K562 (cell line): ENCODE measurements around the gene MAP2. TPM values are rescaled to one million over a fixed set of nuclear protein-coding genes. Genes with fewer than 3 reads are reported as not detected.

Source experiments
- ATAC-seq: fragments of 200-7000 bp; cut with Tn5 transposase; 3 replicates; pipeline ENCODE4 v1.9.1; 2020; ENCODE audit warnings: moderate library complexity
- BruUV-seq: library from RNA; stranded (reverse); fragments of 400-500 nt; replicated peaks from 2 replicates; lab custom pipeline; 2021; lab: Mats Ljungman, UMichigan
- CTCF ChIA-PET: fragments of 300-600 bp; formaldehyde crosslinking; extraction: SDS; loops from one replicate; lab custom pipeline; 2021; ENCODE audit warnings: low intra/inter-chr PET ratio; lab: Yijun Ruan, JAX
- POLR2A ChIA-PET: fragments of 300-600, 350-650 bp; sonication (Branson Sonifier 250); formaldehyde crosslinking; extraction: SDS; loops from one replicate; lab custom pipeline; 2021; ENCODE audit warnings: antibody characterized with exemption, inconsistent platforms; lab: Yijun Ruan, JAX
- DNase-seq, 4 experiments: peaks; one replicate each; pipeline versions ENCODE4 v3.0.0 to v3.0.0-alpha.2; 2011 to 2018; ENCODE audit warnings: low spot score in 3 of 4, mixed read lengths in 3 of 4; ENCODE audit errors: extremely low read depth in 1 of 4
- FAIRE-seq: peaks from 2 replicates; lab custom pipeline; 2011; peaks lifted over from hg19 to GRCh38; lab: Jason Lieb, UNC
- H2AFZ ChIP-seq: 2 replicates; pipeline ENCODE4 v1.6.0; 2011; ENCODE audit warnings: low read depth, low read length, control low read depth, inconsistent platforms
- H3K27ac ChIP-seq: fragments of 200-600 bp; 3 replicates; pipeline ENCODE4 v1.8.0; 2011; ENCODE audit warnings: low read depth, mild to moderate bottlenecking, control low read depth, inconsistent platforms, low read length, moderate library complexity, mixed read lengths; ENCODE audit errors: extremely low read depth
- H3K27me3 ChIP-seq, 2 experiments: fragments of 300-600 bp in 1 of 2; 2 replicates in 1 of 2; 3 replicates in 1 of 2; pipeline versions ENCODE4 v1.6.0 to v1.8.0; 2011; ENCODE audit warnings: inconsistent platforms in 2 of 2, low read length in 2 of 2, mild to moderate bottlenecking in 1 of 2, mixed read lengths in 1 of 2, moderate library complexity in 1 of 2; ENCODE audit not compliant: control insufficient read depth in 2 of 2, insufficient read depth in 2 of 2
- H3K36me3 ChIP-seq: fragments of 300-600 bp; 3 replicates; pipeline ENCODE4 v1.8.0; 2011; ENCODE audit warnings: mild to moderate bottlenecking, low read length, inconsistent platforms; ENCODE audit not compliant: control insufficient read depth, insufficient read depth
- H3K4me1 ChIP-seq, 2 experiments: fragments of 200-600 bp in 1 of 2; replicated peaks in 1 of 2; 2 replicates in 1 of 2; 3 replicates in 1 of 2; pipeline versions ENCODE4 v1.5.1 to v1.8.0; 2011; ENCODE audit warnings: inconsistent platforms in 2 of 2, low read length in 2 of 2, mild to moderate bottlenecking in 1 of 2, mixed read lengths in 1 of 2, moderate library complexity in 1 of 2; ENCODE audit not compliant: control insufficient read depth in 2 of 2, insufficient read depth in 2 of 2
- H3K4me2 ChIP-seq: 2 replicates; pipeline ENCODE4 v1.6.1; 2011; ENCODE audit warnings: low read length, control low read depth, inconsistent platforms, mixed read lengths; ENCODE audit not compliant: insufficient read depth
- H3K4me3 ChIP-seq: fragments of 200-600 bp; sonication (generic), shearing (Covaris generic); 2 replicates; pipeline ENCODE4 v1.5.1; 2016; ENCODE audit warnings: control low read depth, inconsistent platforms
- H3K79me2 ChIP-seq: fragments of 200-600 bp; 3 replicates; pipeline ENCODE4 v1.8.0; 2011; ENCODE audit warnings: low read length, inconsistent platforms; ENCODE audit not compliant: control insufficient read depth, insufficient read depth
- H3K9ac ChIP-seq, 2 experiments: 2 replicates each; pipeline versions ENCODE4 v1.6.0 to v1.6.1; 2011; ENCODE audit warnings: low read depth in 2 of 2, low read length in 2 of 2, control low read depth in 1 of 2, inconsistent platforms in 1 of 2, mild to moderate bottlenecking in 1 of 2, mixed read lengths in 1 of 2; ENCODE audit not compliant: insufficient read depth in 1 of 2
- H3K9me1 ChIP-seq: one replicate; pipeline ENCODE4 v1.6.0; 2011; ENCODE audit warnings: inconsistent platforms, mild to moderate bottlenecking, low read length, moderate library complexity; ENCODE audit not compliant: control insufficient read depth, insufficient read depth
- H3K9me3 ChIP-seq: replicated peaks from 2 replicates; pipeline ENCODE4 v1.5.1; 2011; ENCODE audit warnings: low read depth, low read length, inconsistent platforms; ENCODE audit not compliant: control insufficient read depth, insufficient read depth
- H4K20me1 ChIP-seq: replicated peaks from 2 replicates; pipeline ENCODE4 v1.6.1; 2011; ENCODE audit warnings: low read length, inconsistent platforms, mixed read lengths; ENCODE audit not compliant: control insufficient read depth, insufficient read depth
- E2F6 ChIP-seq, 2 experiments: IDR thresholded peaks; 2 replicates each; pipeline ENCODE4 v1.6.1; 2011; ENCODE audit warnings: borderline replicate concordance in 1 of 2, control low read depth in 1 of 2, low read depth in 1 of 2, low read length in 1 of 2, mild to moderate bottlenecking in 1 of 2, mixed read lengths in 1 of 2, moderate library complexity in 1 of 2; ENCODE audit not compliant: insufficient read depth in 1 of 2, insufficient read length in 1 of 2, poor library complexity in 1 of 2, severe bottlenecking in 1 of 2; ENCODE audit errors: extremely low read depth in 1 of 2
- FOSL1 ChIP-seq: fragments of 200-800 bp; sonication (Bioruptor generic); conservative IDR thresholded peaks from 2 replicates; pipeline ENCODE4 v1.6.1; 2016; ENCODE audit warnings: missing genetic modification characterization, missing compliant biosample characterization
- GATAD2B ChIP-seq: fragments of 450-650 bp; IDR thresholded peaks from 2 replicates; pipeline ENCODE4 v1.6.1; 2017; ENCODE audit warnings: mild to moderate bottlenecking, borderline replicate concordance
- GTF2B ChIP-seq: IDR thresholded peaks from 2 replicates; pipeline ENCODE4 v1.6.1; 2011; ENCODE audit not compliant: insufficient read length; ENCODE audit errors: extremely low read depth
- HSF4 ChIP-seq: fragments of 250-450 bp; sonication (Bioruptor Pico); IDR thresholded peaks from 2 replicates; pipeline ENCODE4 v2.1.2; 2022; ENCODE audit warnings: mild to moderate bottlenecking, moderate library complexity, borderline replicate concordance
- MLX ChIP-seq, 2 experiments: fragments of 450-650 bp in 1 of 2; sonication (generic) in 1 of 2; formaldehyde crosslinking; conservative IDR thresholded peaks; 2 replicates each; pipeline versions ENCODE4 v1.4.0 to v1.8.1; 2020 to 2022; ENCODE audit warnings: mild to moderate bottlenecking in 1 of 2, missing genetic modification reagents in 1 of 2
- MTA2 ChIP-seq: fragments of 450-650 bp; IDR thresholded peaks from 2 replicates; pipeline ENCODE4 v1.6.1; 2016; ENCODE audit warnings: low read depth
- RBM15 ChIP-seq: fragments of 200-400 bp; formaldehyde crosslinking; IDR thresholded peaks from 2 replicates; pipeline ENCODE4 v1.6.1; 2018; ENCODE audit warnings: mild to moderate bottlenecking, low read length, moderate library complexity; ENCODE audit not compliant: insufficient read depth
- SNAPC5 ChIP-seq: fragments of 250-450 bp; sonication (Bioruptor Pico); IDR thresholded peaks from 2 replicates; pipeline ENCODE4 v1.8.0; 2021; ENCODE audit warnings: moderate library complexity, mild to moderate bottlenecking, inconsistent platforms
- STAT5B ChIP-seq: fragments of 250-450 bp; sonication (Bioruptor Pico); IDR thresholded peaks from 2 replicates; pipeline ENCODE4 v1.8.0; 2021; ENCODE audit warnings: mild to moderate bottlenecking, inconsistent platforms
- TCF7 ChIP-seq: sonication (generic); IDR thresholded peaks from 2 replicates; pipeline ENCODE4 v1.6.1; 2016; ENCODE audit warnings: antibody characterized with exemption, borderline replicate concordance
- THAP7 ChIP-seq: fragments of 250-450 bp; sonication (Bioruptor Pico); IDR thresholded peaks from 2 replicates; pipeline ENCODE4 v1.5.0; 2021
- ZKSCAN8 ChIP-seq: fragments of 200-800 bp; sonication (Bioruptor generic); IDR thresholded peaks from 2 replicates; pipeline ENCODE4 v1.6.1; 2016; ENCODE audit warnings: missing genetic modification characterization, missing compliant biosample characterization
- ZNF121 ChIP-seq: sonication (generic); formaldehyde crosslinking; conservative IDR thresholded peaks from 2 replicates; pipeline ENCODE4 v1.8.0; 2022; ENCODE audit warnings: missing genetic modification reagents
- ZNF398 ChIP-seq: fragments of 250-450 bp; sonication (Bioruptor Pico); IDR thresholded peaks from 2 replicates; pipeline ENCODE4 v1.8.0; 2021; ENCODE audit warnings: moderate library complexity, mild to moderate bottlenecking, inconsistent platforms
- ZNF644 ChIP-seq: fragments of 200-800 bp; sonication (Bioruptor generic); IDR thresholded peaks from 2 replicates; pipeline ENCODE4 v1.6.1; 2016; ENCODE audit warnings: low read depth, missing genetic modification characterization, missing compliant biosample characterization
- ZZZ3 ChIP-seq: fragments of 450-650 bp; IDR thresholded peaks from 2 replicates; pipeline ENCODE4 v1.6.1; 2016; ENCODE audit warnings: antibody characterized with exemption, mild to moderate bottlenecking, moderate library complexity
- WGBS: fragments of 100-300 bp; shearing (Covaris generic); methylation state at CpG from one replicate; pipeline ENCODE4 v1.1.6; 2016; ENCODE audit warnings: low coverage, mixed read lengths; ENCODE audit not compliant: insufficient coverage; ENCODE audit errors: missing lambda C conversion rate; 5-methylcytosine and 5-hydroxymethylcytosine counted together
- in situ Hi-C: fragments of 300-500 bp; cut with MboI; formaldehyde crosslinking; loops from 4 replicates; pipeline ENCODE4 v1.15.0; 2018; ENCODE audit warnings: inconsistent platforms, mixed read lengths
- intact Hi-C: fragments of 100-400 bp; cut with micrococcal nuclease; formaldehyde crosslinking; loops from 2 replicates; pipeline ENCODE4 v1.14.2; 2022
- polyA plus RNA-seq, 8 experiments: library from polyadenylated mRNA; depleted of rRNA in 4 of 8; stranded (reverse) in 5 of 8; unstranded in 3 of 8; fragments of >200 nt; fragmentation: Nextera tagmentation in 2 of 8; fragmentation: Illumina TruSeq in 1 of 8; extraction: Ambion mirVana in 2 of 8; extraction: Trizol in 1 of 8; gene quantifications; 2 replicates each; pipeline versions ENCODE4 v1.2.1 to v1.2.3, GENCODE V29; 2011 to 2014; ENCODE audit warnings: inconsistent platforms in 1 of 8, missing spikeins in 1 of 8
- total RNA-seq, 7 experiments: library from RNA; depleted of rRNA in 6 of 7; stranded (reverse); fragments of >200 nt in 6 of 7; fragmentation: Illumina TruSeq in 2 of 7; extraction: Trizol in 2 of 7; gene quantifications; 2 replicates each; pipeline versions ENCODE4 v1.2.1 to v1.2.3, GENCODE V29; 2011 to 2021; ENCODE audit warnings: low replicate concordance in 1 of 7

The MAP2 gene
- total and polyA plus RNA-seq, 9 of the 15 experiments (the other 6 are each of a cell fraction or from before 2014, with no cell fraction given): 0.13 TPM; not detected in 8

GRCh38 chr2:209463226-209463625, 39.4 kb downstream of the MAP2 start (continued):
- TF ChIP-seq MLX (CRISPR knock-in tag; conservative IDR thresholded peaks at IDR 0.05) (no peak), FOSL1 (no peak), RBM15 (no peak), GATAD2B (no peak), SNAPC5 (CRISPR knock-in tag) (no peak), GTF2B (no peak)

- Histone ChIP-seq H3K79me2 (no peaks in the 10 kb centered on the region), H3K4me3 (no peak overlapping the region), H3K27me3 (no peaks in the 10 kb centered on the region), H3K9me1 (no peaks in the 10 kb centered on the region), H3K27ac (no peak overlapping the region), H2AFZ (no peak overlapping the region), H3K9ac (no peak overlapping the region), H3K4me2 (no peak overlapping the region), H3K9me3 (no peaks in the 10 kb centered on the region), H4K20me1 (no peaks in the 10 kb centered on the region), H3K36me3 (no peaks in the 10 kb centered on the region), H3K4me1 (no peaks in the 10 kb centered on the region)
- no TSS peak for BruUV-seq
- ChIA-PET CTCF (no interaction called here), POLR2A (no interaction called here)
- intact Hi-C loops: no loop called here
- no peak for DNase-seq
- 0% methylated on average over 1 of the region's 1 CpG for WGBS
- no peak for FAIRE-seq
- in situ Hi-C loops: no loop called here
- no peak for ATAC-seq
- no peak for TF ChIP-seq ZNF121 (CRISPR knock-in tag)
- no peak for TF ChIP-seq STAT5B
- no peak for TF ChIP-seq HSF4 (CRISPR knock-in tag)
- no peak for TF ChIP-seq ZNF644 (tag)
- TF ChIP-seq ZNF398 (CRISPR knock-in tag): no peak
- TF ChIP-seq TCF7: no peak
- no peak for TF ChIP-seq MTA2
- no peak for TF ChIP-seq ZZZ3
- TF ChIP-seq E2F6 (IDR thresholded peaks at IDR 0.05; ENCODE audit: borderline replicate concordance in 1 of 2, extremely low read depth in 1 of 2, insufficient read depth in 1 of 2, insufficient read length in 1 of 2, low read depth in 1 of 2, low read length in 1 of 2, poor library complexity in 1 of 2, severe bottlenecking in 1 of 2): no peak
- TF ChIP-seq THAP7: no peak
- TF ChIP-seq ZKSCAN8: no peak
These were observed 40.0 kb downstream of the MAP2 start for GRCh38 chr2:209463835-209464234.
